HEK293 (cell line): ENCODE measurements around the gene CCDC87.

ENCODE experiments used
- REPIN1 ChIP-seq: fragments of 450-650 bp; formaldehyde crosslinking; IDR thresholded peaks from 2 replicates; pipeline ENCODE4 v1.5.1; 2017; ENCODE audit warnings: missing biosample characterization, missing genetic modification characterization, low read depth
- SP2 ChIP-seq: fragments of 450-650 bp; formaldehyde crosslinking; IDR thresholded peaks from 2 replicates; pipeline ENCODE4 v1.5.1; 2016; ENCODE audit warnings: missing biosample characterization, missing genetic modification characterization
- ZNF677 ChIP-seq: fragments of 450-650 bp; IDR thresholded peaks from 2 replicates; pipeline ENCODE4 v1.5.0; 2018; ENCODE audit warnings: missing biosample characterization, mild to moderate bottlenecking, missing genetic modification characterization, moderate library complexity
- TF ChIP-seq, protein P1 (sequence below): fragments of 450-650 bp; formaldehyde crosslinking; IDR thresholded peaks from 2 replicates; pipeline ENCODE4 v1.5.1; 2016; ENCODE audit warnings: missing biosample characterization, missing genetic modification characterization

- TF ChIP-seq ZNF677 (no peak), REPIN1 (tag by site-specific recombination) (no peak), SP2 (no peak)
- TF ChIP-seq, protein P1, sequence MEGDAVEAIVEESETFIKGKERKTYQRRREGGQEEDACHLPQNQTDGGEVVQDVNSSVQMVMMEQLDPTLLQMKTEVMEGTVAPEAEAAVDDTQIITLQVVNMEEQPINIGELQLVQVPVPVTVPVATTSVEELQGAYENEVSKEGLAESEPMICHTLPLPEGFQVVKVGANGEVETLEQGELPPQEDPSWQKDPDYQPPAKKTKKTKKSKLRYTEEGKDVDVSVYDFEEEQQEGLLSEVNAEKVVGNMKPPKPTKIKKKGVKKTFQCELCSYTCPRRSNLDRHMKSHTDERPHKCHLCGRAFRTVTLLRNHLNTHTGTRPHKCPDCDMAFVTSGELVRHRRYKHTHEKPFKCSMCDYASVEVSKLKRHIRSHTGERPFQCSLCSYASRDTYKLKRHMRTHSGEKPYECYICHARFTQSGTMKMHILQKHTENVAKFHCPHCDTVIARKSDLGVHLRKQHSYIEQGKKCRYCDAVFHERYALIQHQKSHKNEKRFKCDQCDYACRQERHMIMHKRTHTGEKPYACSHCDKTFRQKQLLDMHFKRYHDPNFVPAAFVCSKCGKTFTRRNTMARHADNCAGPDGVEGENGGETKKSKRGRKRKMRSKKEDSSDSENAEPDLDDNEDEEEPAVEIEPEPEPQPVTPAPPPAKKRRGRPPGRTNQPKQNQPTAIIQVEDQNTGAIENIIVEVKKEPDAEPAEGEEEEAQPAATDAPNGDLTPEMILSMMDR = no peak
Measured at GRCh38 chr11:66580803-66581202, 12.1 kb downstream of the CCDC87 start.
